Measurements from ENCODE around the gene CTDSP1. TPM values are rescaled to one million over a fixed set of nuclear protein-coding genes. Genes with fewer than 3 reads are reported as not detected.

The CTDSP1 gene
- total RNA-seq, 4 donors from 2014 or later: 132 to 197 (median 173) TPM

DNA sequence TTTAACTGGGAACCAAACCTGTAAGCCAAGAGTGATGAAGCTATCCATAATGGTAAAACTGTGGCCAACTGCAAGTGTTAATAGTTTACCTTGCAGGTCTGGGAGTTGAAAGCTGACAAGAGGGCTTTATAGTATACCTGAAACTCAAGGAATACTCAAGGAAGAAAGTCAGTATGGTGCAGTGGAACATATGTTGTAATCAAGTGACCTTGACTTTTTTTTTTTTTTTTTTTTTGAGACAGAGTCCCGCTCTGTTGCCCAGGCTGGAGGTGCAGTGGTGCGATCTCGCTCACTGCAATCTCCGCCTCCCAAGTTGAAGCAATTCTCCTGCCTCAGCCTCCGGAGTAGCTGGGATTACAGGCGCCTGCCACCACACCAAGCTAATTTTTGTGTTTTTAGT lies 46.9 kb downstream of the CTDSP1 start:
- DNase-seq: no peak
- Histone ChIP-seq H3K27ac (no peak overlapping the region), H3K9me3 (no peaks in the 10 kb centered on the region), H3K36me3 (peaks cover 0 to 9% (median 3%) of the 10 kb centered on the region in 4 donors), H3K4me1 (peaks cover 0 to 39% (median 16%) of the 10 kb centered on the region in 4 donors), H3K4me3 (no peak overlapping the region), H3K27me3 (no peaks in the 10 kb centered on the region)
- no peak for TF ChIP-seq POLR2A (IDR thresholded peaks at IDR 0.05)
- no peak for TF ChIP-seq EP300 (IDR thresholded peaks at IDR 0.05; ENCODE audit: low read depth)
- no peak for TF ChIP-seq CTCF (IDR thresholded peaks at IDR 0.05)
- TF ChIP-seq POLR2AphosphoS5 (IDR thresholded peaks at IDR 0.05): no peak
- in situ Hi-C loops (cut with MboI; ENCODE audit: low pct_ligation_motif_present in 1 of 4, low pct_unique_long_range_greater_than_20kb in 1 of 4, low sequenced_read_pairs in 3 of 4) (no loop called here), intact Hi-C loops (cut with DNase I; ENCODE audit: low total_unique reads) (no loop called here)
- 92 to 96% methylated on average over 4 to 6 of the region's 6 CpGs for WGBS, 2 donors (ENCODE audit: low coverage in 1 of 2)

DNA sequence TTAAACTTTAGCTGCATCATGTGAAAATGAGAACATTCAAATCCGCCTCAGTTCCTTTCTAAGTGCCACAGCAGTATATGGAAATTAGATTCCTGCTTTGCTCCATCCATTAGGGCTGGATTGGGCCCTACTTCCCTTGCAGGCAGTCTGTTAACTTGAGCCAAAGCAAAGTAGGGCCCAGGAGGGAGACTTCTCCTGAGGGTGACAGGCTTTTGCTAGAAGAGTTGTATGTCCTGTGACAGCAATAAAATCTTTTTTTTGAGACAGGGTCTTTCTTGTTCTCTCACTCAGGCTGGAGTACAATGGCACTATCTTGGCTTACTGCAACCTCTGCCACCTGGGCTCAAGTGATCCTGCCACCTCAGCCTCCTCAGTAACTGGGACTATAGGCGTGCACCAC lies 47.4 kb downstream of the CTDSP1 start:
- in situ Hi-C loops (cut with MboI; ENCODE audit: low pct_ligation_motif_present in 1 of 4, low pct_unique_long_range_greater_than_20kb in 1 of 4, low sequenced_read_pairs in 3 of 4): no loop called here
- H3K4me1 ChIP-seq: peaks cover 0 to 39% (median 16%) of the 10 kb centered on the region in 4 donors
- H3K9me3 ChIP-seq: no peaks in the 10 kb centered on the region
- DNase-seq: no peak
- H3K27ac ChIP-seq: no peak overlapping the region
- TF ChIP-seq POLR2A (IDR thresholded peaks at IDR 0.05): no peak
- TF ChIP-seq CTCF (IDR thresholded peaks at IDR 0.05): no peak
- TF ChIP-seq EP300 (IDR thresholded peaks at IDR 0.05; ENCODE audit: low read depth): no peak
- no peak for TF ChIP-seq POLR2AphosphoS5 (IDR thresholded peaks at IDR 0.05)
- intact Hi-C loops (cut with DNase I; ENCODE audit: low total_unique reads): no loop called here
- no peak overlapping the region for H3K4me3 ChIP-seq
- no peaks in the 10 kb centered on the region for H3K27me3 ChIP-seq
- 93 to 100% methylated on average over 1 to 2 of the region's 2 CpGs for WGBS, 2 donors (ENCODE audit: low coverage in 1 of 2)
- peaks cover 0 to 9% (median 3%) of the 10 kb centered on the region in 4 donors for H3K36me3 ChIP-seq

- H3K4me1 ChIP-seq: peaks cover 0 to 34% (median 14%) of the 10 kb centered on the region in 4 donors
- H3K27me3 ChIP-seq: no peaks in the 10 kb centered on the region
- in situ Hi-C loops (cut with MboI; ENCODE audit: low pct_ligation_motif_present in 1 of 4, low pct_unique_long_range_greater_than_20kb in 1 of 4, low sequenced_read_pairs in 3 of 4) (no loop called here), intact Hi-C loops (cut with DNase I; ENCODE audit: low total_unique reads) (no loop called here)
- peak overlapping the region in 1 of 4 donors; percentile 32 for H3K27ac ChIP-seq
- H3K36me3 ChIP-seq: peaks cover 0 to 9% (median 3%) of the 10 kb centered on the region in 4 donors
- H3K9me3 ChIP-seq: no peaks in the 10 kb centered on the region
- TF ChIP-seq POLR2A (IDR thresholded peaks at IDR 0.05) (no peak), POLR2AphosphoS5 (IDR thresholded peaks at IDR 0.05) (peak in 2 of 3 donors; percentile 31 to 38), EP300 (IDR thresholded peaks at IDR 0.05; ENCODE audit: low read depth) (no peak), CTCF (IDR thresholded peaks at IDR 0.05) (no peak)
- no peak overlapping the region for H3K4me3 ChIP-seq
- 27 to 42% methylated on average over 3 of the region's 3 CpGs for WGBS, 2 donors (ENCODE audit: low coverage in 1 of 2)
- peak; percentile 26 for DNase-seq
Observed at GRCh38 chr2:218448934-218449333, 49.3 kb downstream of the CTDSP1 start.

DNA sequence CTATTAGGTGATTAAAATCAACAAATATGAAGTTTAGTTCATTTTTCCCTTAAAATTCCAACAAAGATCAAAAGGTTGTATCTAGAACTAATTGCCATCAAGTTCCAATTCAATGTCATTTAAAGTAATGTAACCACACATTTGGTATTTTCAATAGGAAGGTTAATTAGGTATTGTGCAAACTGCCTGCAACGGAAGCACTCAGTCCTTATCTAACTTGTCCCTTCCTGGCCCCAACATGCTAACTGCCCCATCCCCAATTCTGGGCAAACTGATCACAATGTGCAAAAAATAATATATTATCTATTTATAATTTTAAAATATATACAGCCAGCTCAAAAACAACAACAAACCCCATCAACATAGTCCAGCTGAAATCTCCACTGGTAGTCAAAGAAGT lies 52.4 kb downstream of the CTDSP1 start:
- TF ChIP-seq EP300 (IDR thresholded peaks at IDR 0.05; ENCODE audit: low read depth) (no peak), CTCF (IDR thresholded peaks at IDR 0.05) (no peak), POLR2A (IDR thresholded peaks at IDR 0.05) (no peak), POLR2AphosphoS5 (IDR thresholded peaks at IDR 0.05) (no peak)
- H3K27me3 ChIP-seq: no peaks in the 10 kb centered on the region
- intact Hi-C loops (cut with DNase I; ENCODE audit: low total_unique reads): no loop called here

More for the DNA sequence above, 52.4 kb downstream of the CTDSP1 start:
- H3K4me3 ChIP-seq: no peak overlapping the region
- no peak overlapping the region for H3K27ac ChIP-seq
- in situ Hi-C loops (cut with MboI; ENCODE audit: low pct_ligation_motif_present in 1 of 4, low pct_unique_long_range_greater_than_20kb in 1 of 4, low sequenced_read_pairs in 3 of 4): no loop called here
- peaks cover 0 to 11% (median 5%) of the 10 kb centered on the region in 4 donors for H3K4me1 ChIP-seq
- WGBS, 2 donors (ENCODE audit: low coverage in 1 of 2): 73 to 91% methylated on average over 1 of the region's 1 CpG
- no peak for DNase-seq
- no peaks in the 10 kb centered on the region for H3K9me3 ChIP-seq
- peaks cover 0 to 29% (median 12%) of the 10 kb centered on the region in 4 donors for H3K36me3 ChIP-seq

Small RNA genes within 50 kb of the gene (small RNA-seq; reads per million reads assigned to genes)
- gene MIR26B: 398 to 884 (median 822) reads per million in 4 donors

Other genes with a start within 250 kb of the CTDSP1 start
- under 1 TPM in 1 of 4 donors, not detected in 3; 0.14 TPM for gene CXCR1, start 232.9 kb upstream of the CTDSP1 start, total RNA-seq
- 100 to 1,000 TPM in 3 of 4 donors, 10 to 100 TPM in 1; 65.5 to 343 (median 275) TPM for gene ARPC2, start 182.7 kb upstream of the CTDSP1 start, total RNA-seq
- gene GPBAR1, start 138.9 kb upstream of the CTDSP1 start, total RNA-seq: 1 to 10 TPM in 2 of 4 donors, not detected in 2; 2.5 to 3.0 TPM
- gene AAMP, start 129.7 kb upstream of the CTDSP1 start, total RNA-seq: 100 to 1,000 TPM in 3 of 4 donors, 10 to 100 TPM in 1; 96.9 to 466 (median 174) TPM
- gene PNKD, start 129.3 kb upstream of the CTDSP1 start, total RNA-seq: 100 to 1,000 TPM in 2 of 4 donors, 10 to 100 TPM in 2; 14.3 to 111 (median 100) TPM
- 100 to 1,000 TPM in 3 of 4 donors, 10 to 100 TPM in 1; 80.0 to 356 (median 200) TPM for gene TMBIM1, start 107.4 kb upstream of the CTDSP1 start, total RNA-seq
- gene CATIP, start 43.0 kb upstream of the CTDSP1 start, total RNA-seq: not detected
- 1 to 10 TPM; 2.6 to 8.4 (median 6.3) TPM for gene SLC11A1, start 17.6 kb upstream of the CTDSP1 start, total RNA-seq
- gene VIL1, start 19.3 kb downstream of the CTDSP1 start, total RNA-seq: 100 to 1,000 TPM; 177 to 541 (median 285) TPM
- 10 to 100 TPM in 1 of 4 donors, 1 to 10 TPM in 3; 1.4 to 15.7 (median 8.1) TPM for gene USP37, start 168.5 kb downstream of the CTDSP1 start, total RNA-seq
- 10 to 100 TPM; 14.6 to 36.7 (median 31.3) TPM for gene CNOT9, start 169.0 kb downstream of the CTDSP1 start, total RNA-seq
- 1 to 10 TPM in 3 of 4 donors, under 1 TPM in 1; 0.20 to 8.2 (median 4.7) TPM for gene PLCD4, start 208.0 kb downstream of the CTDSP1 start, total RNA-seq

All from transverse colon (tissue), 4 donors.